Cardiac muscle cell (in vitro differentiated cells and primary cell): Measurements from ENCODE around the gene SLC9B1. TPM values are rescaled to one million over a fixed set of nuclear protein-coding genes. Genes with fewer than 3 reads are reported as not detected.
"Not testable (repeated sequence)": the region's sequence is repeated elsewhere in the genome, so short reads cannot be mapped to it uniquely, and the experiment has no call there.

Source experiments
- DNase-seq, 2 donors: peaks; one replicate each; pipeline versions ENCODE4 v3.0.0 to v3.0.0-alpha.2; 2010 to 2017; ENCODE audit warnings: low read depth in 1 of 2, low spot score in 1 of 2
- H3K27ac ChIP-seq: fragments of 200-600 bp; sonication (generic); 2 replicates; pipeline ENCODE4 v1.5.1; 2016
- H3K27me3 ChIP-seq: fragments of 200-600 bp; sonication (generic); 2 replicates; pipeline ENCODE4 v1.6.0; 2016; ENCODE audit warnings: control low read depth
- H3K36me3 ChIP-seq: fragments of 200-600 bp; sonication (generic); 2 replicates; pipeline ENCODE4 v1.5.1; 2016; ENCODE audit warnings: control low read depth
- H3K4me1 ChIP-seq: fragments of 200-600 bp; sonication (generic); 2 replicates; pipeline ENCODE4 v1.8.1; 2017; ENCODE audit warnings: low read depth, mild to moderate bottlenecking, mixed run types
- H3K4me3 ChIP-seq: fragments of 200-600 bp; sonication (generic); 2 replicates; pipeline ENCODE4 v1.5.1; 2016; ENCODE audit warnings: mild to moderate bottlenecking
- H3K9me3 ChIP-seq: fragments of 200-600 bp; sonication (generic); 2 replicates; pipeline ENCODE4 v1.5.1; 2017; ENCODE audit warnings: low read depth, mild to moderate bottlenecking, control low read depth
- CTCF ChIP-seq: IDR thresholded peaks from 2 replicates; pipeline ENCODE4 v1.5.1; 2012; ENCODE audit warnings: low read depth, mild to moderate bottlenecking, low read length
- polyA plus RNA-seq: library from polyadenylated mRNA; unstranded; fragments of >200 nt; fragmentation: Nextera tagmentation; extraction: Ambion mirVana; gene quantifications from 2 replicates; pipeline ENCODE4 v1.2.1, GENCODE V29; 2016
- total RNA-seq: library from RNA; depleted of rRNA; stranded (reverse); fragments of >200 nt; gene quantifications from 2 replicates; pipeline ENCODE4 v1.2.3, GENCODE V29; 2016

Gene SLC9B1
- total and polyA plus RNA-seq, 2 experiments from 2014 or later = 0.30 TPM; not detected in 1

- no peaks in the 10 kb centered on the region for H3K9me3 ChIP-seq
- no peaks in the 10 kb centered on the region for H3K36me3 ChIP-seq
- no peak overlapping the region for H3K27ac ChIP-seq
- TF ChIP-seq CTCF = peak; percentile 70
- peak; percentile 69 to 87 for DNase-seq
- peaks cover 1% of the 10 kb centered on the region for H3K27me3 ChIP-seq
- H3K4me3 ChIP-seq = no peak overlapping the region
- peaks cover 7% of the 10 kb centered on the region for H3K4me1 ChIP-seq
Measured at GRCh38 chr4:103008875-103009729, 10.4 kb downstream of the SLC9B1 start.

- Histone ChIP-seq H3K4me3 (no peak overlapping the region), H3K4me1 (no peaks in the 10 kb centered on the region), H3K27ac (no peak overlapping the region), H3K36me3 (no peaks in the 10 kb centered on the region), H3K9me3 (no peaks in the 10 kb centered on the region), H3K27me3 (no peaks in the 10 kb centered on the region)
- DNase-seq = peak; percentile 39 to 57
- TF ChIP-seq CTCF = no peak
Measured at GRCh38 chr4:103002551-103002950, 17.0 kb downstream of the SLC9B1 start.

GRCh38 chr4:102994803-102995202, 24.7 kb downstream of the SLC9B1 start:
- TF ChIP-seq CTCF = no peak
- H3K9me3 ChIP-seq = no peaks in the 10 kb centered on the region
- DNase-seq = no peak
- H3K36me3 ChIP-seq = no peaks in the 10 kb centered on the region
- no peak overlapping the region for H3K4me3 ChIP-seq
- H3K27ac ChIP-seq = no peak overlapping the region
- no peaks in the 10 kb centered on the region for H3K27me3 ChIP-seq
- H3K4me1 ChIP-seq = no peaks in the 10 kb centered on the region

- not testable (repeated sequence) for H3K4me3 ChIP-seq, H3K36me3 ChIP-seq, DNase-seq, H3K27ac ChIP-seq, H3K9me3 ChIP-seq, H3K4me1 ChIP-seq, H3K27me3 ChIP-seq
Measured at GRCh38 chr4:102993985-102994384, 25.5 kb downstream of the SLC9B1 start.

GRCh38 chr4:102988429-102989020, 31.0 kb downstream of the SLC9B1 start:
- Histone ChIP-seq H3K4me3 (no peak overlapping the region), H3K9me3 (no peaks in the 10 kb centered on the region), H3K36me3 (no peaks in the 10 kb centered on the region), H3K27ac (no peak overlapping the region), H3K4me1 (no peaks in the 10 kb centered on the region), H3K27me3 (no peaks in the 10 kb centered on the region)
- DNase-seq = no peak
- TF ChIP-seq CTCF = no peak

GRCh38 chr4:102981005-102981404, 38.5 kb downstream of the SLC9B1 start:
- Histone ChIP-seq H3K27me3 (no peaks in the 10 kb centered on the region), H3K9me3 (no peaks in the 10 kb centered on the region), H3K27ac (no peak overlapping the region), H3K36me3 (no peaks in the 10 kb centered on the region), H3K4me1 (no peaks in the 10 kb centered on the region), H3K4me3 (no peak overlapping the region)
- TF ChIP-seq CTCF = no peak
- no peak for DNase-seq

- not testable (repeated sequence) for H3K36me3 ChIP-seq, H3K27ac ChIP-seq, DNase-seq, H3K9me3 ChIP-seq, H3K27me3 ChIP-seq, H3K4me3 ChIP-seq, H3K4me1 ChIP-seq
Measured at GRCh38 chr4:102961813-102962212, 57.7 kb downstream of the SLC9B1 start.
